ENCODE data around the gene SLC6A6. TPM values are rescaled to one million over a fixed set of nuclear protein-coding genes. Genes with fewer than 3 reads are reported as not detected.

Gene SLC6A6
- total RNA-seq, 1 donor: 33.2 TPM

- no peak for TF ChIP-seq CTCF (IDR thresholded peaks at IDR 0.05; ENCODE audit: insufficient read depth, low read depth, low read length)
- peak; percentile 71 for DNase-seq (ENCODE audit: low read depth)
- no peak overlapping the region for H3K4me3 ChIP-seq (ENCODE audit: low read depth, low read length)
Observed at GRCh38 chr3:14439501-14440167, 37.2 kb downstream of the SLC6A6 start.

- H3K4me3 ChIP-seq (ENCODE audit: low read depth, low read length): no peak overlapping the region
- TF ChIP-seq CTCF (IDR thresholded peaks at IDR 0.05; ENCODE audit: insufficient read depth, low read depth, low read length): no peak
- DNase-seq (ENCODE audit: low read depth): no peak
Observed at GRCh38 chr3:14440168-14440518, 37.7 kb downstream of the SLC6A6 start.

GRCh38 chr3:14440531-14441239, 38.3 kb downstream of the SLC6A6 start:
- no peak for DNase-seq (ENCODE audit: low read depth)
- no peak for TF ChIP-seq CTCF (IDR thresholded peaks at IDR 0.05; ENCODE audit: insufficient read depth, low read depth, low read length)

GRCh38 chr3:14441240-14441919, 39.0 kb downstream of the SLC6A6 start:
- H3K4me3 ChIP-seq (ENCODE audit: low read depth, low read length): no peak overlapping the region
- no peak for DNase-seq (ENCODE audit: low read depth)
- TF ChIP-seq CTCF (IDR thresholded peaks at IDR 0.05; ENCODE audit: insufficient read depth, low read depth, low read length): no peak

More at GRCh38 chr3:14440531-14441239, 38.3 kb downstream of the SLC6A6 start:
- H3K4me3 ChIP-seq (ENCODE audit: low read depth, low read length): no peak overlapping the region

- H3K4me3 ChIP-seq (ENCODE audit: low read depth, low read length): no peak overlapping the region
- no peak for TF ChIP-seq CTCF (IDR thresholded peaks at IDR 0.05; ENCODE audit: insufficient read depth, low read depth, low read length)
- DNase-seq (ENCODE audit: low read depth): no peak
Observed at GRCh38 chr3:14441920-14442300, 39.5 kb downstream of the SLC6A6 start.

- TF ChIP-seq CTCF (IDR thresholded peaks at IDR 0.05; ENCODE audit: insufficient read depth, low read depth, low read length): no peak
- no peak overlapping the region for H3K4me3 ChIP-seq (ENCODE audit: low read depth, low read length)
- no peak for DNase-seq (ENCODE audit: low read depth)
Observed at GRCh38 chr3:14444380-14444779, 42.0 kb downstream of the SLC6A6 start.

Data from fibroblast of villous mesenchyme (primary cell).